ENCODE results near the gene SSR1.

GRCh38 chr6:7343546-7344475 is 30.8 kb upstream of the SSR1 start:
- TF ChIP-seq CTCF (IDR thresholded peaks at IDR 0.05; ENCODE audit: insufficient read depth, low read length, poor library complexity, severe bottlenecking) (no peak), EZH2phosphoT487 (conservative IDR thresholded peaks at IDR 0.05; ENCODE audit: low read length) (no peak)

All from SU-DHL-6 (cell line).